Esophagus muscularis mucosa (tissue), 4 donors: Measurements from ENCODE around the gene ID2. TPM values are rescaled to one million over a fixed set of nuclear protein-coding genes. Genes with fewer than 3 reads are reported as not detected.

Experiments used
- DNase-seq: peaks from one replicate; pipeline ENCODE4 v3.0.0-alpha.2; 2017; ENCODE audit errors: extremely low spot score
- H3K27ac ChIP-seq, 4 donors: fragments of 200-600 bp; sonication (generic); replicated peaks in 1 of 4; 1 replicate in 3 of 4; 2 replicates in 1 of 4; pipeline ENCODE4 v1.5.1; 2016 to 2019; ENCODE audit warnings: mild to moderate bottlenecking in 1 of 4
- H3K27me3 ChIP-seq, 4 donors: fragments of 200-600 bp; sonication (generic); one replicate each; pipeline versions ENCODE4 v1.5.1 to v1.6.0; 2016 to 2019
- H3K36me3 ChIP-seq, 4 donors: fragments of 200-600 bp; sonication (generic); one replicate each; pipeline ENCODE4 v1.5.1; 2016 to 2019
- H3K4me1 ChIP-seq, 4 donors: fragments of 200-600 bp; sonication (generic); one replicate each; pipeline ENCODE4 v1.5.1; 2016 to 2019
- H3K4me3 ChIP-seq, 4 donors: fragments of 200-600 bp; sonication (generic); 1 replicate in 2 of 4; 2 replicates in 2 of 4; pipeline ENCODE4 v1.5.1; 2016 to 2019; ENCODE audit warnings: mild to moderate bottlenecking in 4 of 4, moderate library complexity in 1 of 4
- H3K9me3 ChIP-seq, 4 donors: fragments of 200-600 bp; sonication (generic); 1 replicate in 3 of 4; 2 replicates in 1 of 4; pipeline ENCODE4 v1.5.1; 2016 to 2019
- EP300 ChIP-seq: sonication (generic); formaldehyde crosslinking; IDR thresholded peaks from one replicate; pipeline ENCODE4 v1.6.1; 2017; ENCODE audit warnings: antibody characterized with exemption
- POLR2A ChIP-seq: fragments of 450-650 bp; IDR thresholded peaks from one replicate; pipeline ENCODE4 v1.6.1; 2017; ENCODE audit warnings: antibody characterized with exemption, moderate library complexity, mild to moderate bottlenecking, low read depth
- POLR2AphosphoS5 ChIP-seq, 2 donors: sonication (generic); formaldehyde crosslinking; IDR thresholded peaks; one replicate each; pipeline ENCODE4 v1.6.1; 2017; ENCODE audit warnings: antibody characterized with exemption in 2 of 2
- WGBS: methylation state at CpG from one replicate; pipeline ENCODE4 v1.1.5; 2018; 5-methylcytosine and 5-hydroxymethylcytosine counted together
- intact Hi-C: fragments of 100-400 bp; cut with DNase I; formaldehyde crosslinking; loops from one replicate; pipeline ENCODE4 v1.15.1; 2023
- total RNA-seq, 4 donors: library from RNA; depleted of rRNA; stranded (reverse); fragments of >200 nt; gene quantifications; one replicate each; pipeline versions ENCODE4 v1.1.0 to v1.2.1, GENCODE V29; 2016
- TF ChIP-seq, protein P1 (sequence below), 3 experiments: fragments of 200-600 bp in 2 of 3; fragments of 450-650 bp in 1 of 3; sonication (generic) in 2 of 3; IDR thresholded peaks; one replicate each; pipeline ENCODE4 v1.5.1; 2017 to 2019; ENCODE audit warnings: antibody characterized with exemption in 3 of 3, mild to moderate bottlenecking in 2 of 3, moderate library complexity in 1 of 3

The ID2 gene
- 100 to 1,000 TPM; 149 to 254 (median 187) TPM for total RNA-seq

- WGBS = under 1% methylated on average over 28 of the region's 70 CpGs
- DNase-seq = peak; percentile 100
- intact Hi-C loops = loop anchor here (5.0 to 10.0 kb wide), 4 partner anchors 95 to 1587 kb away; no protein-coding TSS in a partner anchor
These were observed at the start of gene ID2 for GRCh38 chr2:8681786-8682692. Gene ID2 (plus strand): TSS chr2:8682056. CDS start chr2:8682166, 110 bp downstream.

GRCh38 chr2:8632755-8633154 lies 49.1 kb upstream of the ID2 start:
- Histone ChIP-seq H3K27ac (no peak overlapping the region), H3K4me3 (no peak overlapping the region), H3K9me3 (no peaks in the 10 kb centered on the region), H3K27me3 (no peaks in the 10 kb centered on the region), H3K4me1 (peaks cover 0 to 27% (median 19%) of the 10 kb centered on the region in 4 donors), H3K36me3 (no peaks in the 10 kb centered on the region)
- TF ChIP-seq POLR2AphosphoS5 (IDR thresholded peaks at IDR 0.05) (no peak), POLR2A (no peak), EP300 (no peak)
- TF ChIP-seq, protein P1, sequence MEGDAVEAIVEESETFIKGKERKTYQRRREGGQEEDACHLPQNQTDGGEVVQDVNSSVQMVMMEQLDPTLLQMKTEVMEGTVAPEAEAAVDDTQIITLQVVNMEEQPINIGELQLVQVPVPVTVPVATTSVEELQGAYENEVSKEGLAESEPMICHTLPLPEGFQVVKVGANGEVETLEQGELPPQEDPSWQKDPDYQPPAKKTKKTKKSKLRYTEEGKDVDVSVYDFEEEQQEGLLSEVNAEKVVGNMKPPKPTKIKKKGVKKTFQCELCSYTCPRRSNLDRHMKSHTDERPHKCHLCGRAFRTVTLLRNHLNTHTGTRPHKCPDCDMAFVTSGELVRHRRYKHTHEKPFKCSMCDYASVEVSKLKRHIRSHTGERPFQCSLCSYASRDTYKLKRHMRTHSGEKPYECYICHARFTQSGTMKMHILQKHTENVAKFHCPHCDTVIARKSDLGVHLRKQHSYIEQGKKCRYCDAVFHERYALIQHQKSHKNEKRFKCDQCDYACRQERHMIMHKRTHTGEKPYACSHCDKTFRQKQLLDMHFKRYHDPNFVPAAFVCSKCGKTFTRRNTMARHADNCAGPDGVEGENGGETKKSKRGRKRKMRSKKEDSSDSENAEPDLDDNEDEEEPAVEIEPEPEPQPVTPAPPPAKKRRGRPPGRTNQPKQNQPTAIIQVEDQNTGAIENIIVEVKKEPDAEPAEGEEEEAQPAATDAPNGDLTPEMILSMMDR (IDR thresholded peaks at IDR 0.05) = no peak
- DNase-seq = no peak
- WGBS = 80% methylated on average over 8 of the region's 11 CpGs
- intact Hi-C loops = no loop called here

More at GRCh38 chr2:8681786-8682692, at the start of gene ID2:
- peaks cover 23 to 60% (median 55%) of the 10 kb centered on the region in 4 donors for H3K4me1 ChIP-seq
- H3K9me3 ChIP-seq = no peaks in the 10 kb centered on the region
- TF ChIP-seq EP300 = no peak
- TF ChIP-seq POLR2A = peak; percentile 99
- TF ChIP-seq, protein P1 (IDR thresholded peaks at IDR 0.05) = no peak
- peak in 1 of 2 donors; percentile 98 for TF ChIP-seq POLR2AphosphoS5 (IDR thresholded peaks at IDR 0.05)
- peak within 1 kb of the TSS; percentile 72 to 86 (median 78) for H3K4me3 ChIP-seq
- H3K36me3 ChIP-seq = no peaks in the 10 kb centered on the region
- H3K27ac ChIP-seq = peak within 1 kb of the TSS; percentile 98 to 99 (median 98)
- no peaks in the 10 kb centered on the region for H3K27me3 ChIP-seq

DNA sequence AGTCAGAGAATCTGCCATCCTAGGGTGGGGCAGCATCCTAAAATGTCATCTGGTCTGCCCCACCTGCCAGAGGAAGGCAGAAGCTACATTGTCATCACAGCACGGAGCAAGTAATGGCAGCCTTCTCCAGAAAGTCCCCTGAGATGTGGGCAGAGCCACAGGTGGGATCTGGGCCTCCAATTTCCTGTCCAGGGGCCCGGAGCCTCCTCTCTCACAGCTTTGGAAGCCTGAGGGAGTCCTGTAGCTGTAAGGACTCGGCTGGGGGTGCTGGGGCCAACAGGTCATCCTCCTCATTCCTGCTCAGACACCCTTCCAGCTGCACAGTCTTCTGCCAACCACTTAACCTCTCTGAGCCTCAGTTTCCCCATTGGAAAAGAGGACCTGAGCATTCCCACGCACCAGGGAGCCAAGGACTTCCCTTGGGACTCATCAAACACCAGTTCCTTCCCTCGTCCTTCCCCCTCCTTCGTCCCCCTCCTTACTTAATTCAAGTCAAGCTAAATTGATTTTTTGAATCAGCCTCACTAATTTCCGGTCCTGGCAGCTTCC lies 48.6 kb upstream of the ID2 start:
- Histone ChIP-seq H3K36me3 (no peaks in the 10 kb centered on the region), H3K27ac (no peak overlapping the region), H3K27me3 (no peaks in the 10 kb centered on the region), H3K4me3 (no peak overlapping the region), H3K4me1 (peaks cover 0 to 27% (median 19%) of the 10 kb centered on the region in 4 donors), H3K9me3 (no peaks in the 10 kb centered on the region)
- DNase-seq = no peak
- WGBS = 91% methylated on average over 6 of the region's 7 CpGs
- TF ChIP-seq POLR2A = no peak
- TF ChIP-seq POLR2AphosphoS5 (IDR thresholded peaks at IDR 0.05) = no peak
- TF ChIP-seq, protein P1 (IDR thresholded peaks at IDR 0.05) = no peak
- no peak for TF ChIP-seq EP300
- intact Hi-C loops = no loop called here

- no peak for DNase-seq
- H3K36me3 ChIP-seq = no peaks in the 10 kb centered on the region
- TF ChIP-seq, protein P1 (IDR thresholded peaks at IDR 0.05) = no peak
- TF ChIP-seq POLR2AphosphoS5 (IDR thresholded peaks at IDR 0.05) (no peak), POLR2A (no peak)
- H3K27me3 ChIP-seq = no peaks in the 10 kb centered on the region
- WGBS = 67% methylated on average over 14 of the region's 14 CpGs
- intact Hi-C loops = loop anchor here (2.0 kb wide), 1 partner anchor 31 kb away; no protein-coding TSS in a partner anchor
- H3K9me3 ChIP-seq = no peaks in the 10 kb centered on the region
- no peak overlapping the region for H3K27ac ChIP-seq
- no peak overlapping the region for H3K4me3 ChIP-seq
- peaks cover 0 to 27% (median 19%) of the 10 kb centered on the region in 4 donors for H3K4me1 ChIP-seq
These were observed 48.0 kb upstream of the ID2 start for GRCh38 chr2:8633735-8634313.
